Measurements from ENCODE around the gene YWHAG. TPM values are rescaled to one million over a fixed set of nuclear protein-coding genes. Genes with fewer than 3 reads are reported as not detected.
A peak's percentile ranks its signal among the peaks of the same experiment; 100 is the strongest.

The YWHAG gene
- polyA plus RNA-seq, 1 of the 3 experiments (the other 2 are of a cell fraction) = 60.4 TPM

DNA sequence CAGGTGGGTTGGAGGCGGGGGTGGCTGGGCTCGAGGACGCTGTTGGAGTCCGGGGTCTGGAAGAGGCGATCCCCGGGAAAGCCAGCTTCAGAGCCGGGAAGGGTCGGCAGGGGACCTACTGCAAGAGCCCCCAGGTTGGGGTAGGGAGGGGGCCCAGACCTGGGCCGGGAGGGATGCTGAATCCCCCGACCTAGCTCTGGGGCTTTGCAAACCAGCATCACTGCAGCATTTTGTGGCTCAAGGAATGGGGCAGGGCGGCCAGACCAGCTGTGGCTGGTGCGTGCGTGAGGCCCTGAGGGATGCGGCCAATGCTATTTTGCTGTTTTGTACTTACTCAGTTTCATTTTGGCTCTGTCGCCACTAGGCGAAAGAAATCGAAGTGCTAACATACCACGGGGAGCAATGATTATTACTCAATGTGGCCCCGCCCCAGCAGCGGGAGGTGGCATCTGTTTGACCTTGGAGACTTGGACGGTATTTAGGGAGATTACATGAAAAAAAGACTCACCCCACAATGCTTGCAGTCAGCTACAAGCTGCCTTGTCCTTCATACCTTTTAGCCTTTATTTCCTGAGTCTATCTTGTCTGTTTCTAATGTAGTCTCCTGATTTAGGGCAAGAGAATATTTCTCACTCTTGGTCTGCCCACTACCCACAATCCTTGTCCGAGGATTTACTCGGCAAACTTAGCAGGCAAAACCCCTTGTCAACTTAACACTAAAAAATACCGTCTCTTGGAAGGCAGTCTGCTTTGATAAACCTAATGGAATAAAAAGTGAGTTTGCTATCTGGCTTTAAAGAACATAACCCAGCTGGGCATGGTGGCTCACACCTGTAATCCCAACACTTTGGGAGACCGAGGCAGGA is 40.1 kb downstream of the YWHAG start (continued):
- TF ChIP-seq NFIC (IDR thresholded peaks at IDR 0.05; ENCODE audit: borderline replicate concordance) (no peak; the same call in 1 of the 2 replicates), FOXJ3 (CRISPR knock-in tag; IDR thresholded peaks at IDR 0.05) (0 out of 2 replicates have a peak, but pooled peaks have one; percentile 46), TEAD4 (IDR thresholded peaks at IDR 0.05; ENCODE audit: borderline replicate concordance, insufficient read depth) (no peak), GATA2 (CRISPR knock-in tag; IDR thresholded peaks at IDR 0.05) (no peak), RXRA (IDR thresholded peaks at IDR 0.05; ENCODE audit: borderline replicate concordance, low read depth) (0 out of 2 replicates have a peak, but pooled peaks have one; percentile 21), SIN3A (IDR thresholded peaks at IDR 0.05; ENCODE audit: borderline replicate concordance, low read depth, low read length) (0 out of 2 replicates have a peak, but pooled peaks have one; percentile 9), CTCF (IDR thresholded peaks at IDR 0.05) (peak; percentile 52), CHD2 (IDR thresholded peaks at IDR 0.05; ENCODE audit: low read length, partially characterized antibody) (peak; percentile 7), SMC3 (IDR thresholded peaks at IDR 0.05; ENCODE audit: low read depth, low read length) (peak; percentile 21)
- TF ChIP-seq, protein P1, sequence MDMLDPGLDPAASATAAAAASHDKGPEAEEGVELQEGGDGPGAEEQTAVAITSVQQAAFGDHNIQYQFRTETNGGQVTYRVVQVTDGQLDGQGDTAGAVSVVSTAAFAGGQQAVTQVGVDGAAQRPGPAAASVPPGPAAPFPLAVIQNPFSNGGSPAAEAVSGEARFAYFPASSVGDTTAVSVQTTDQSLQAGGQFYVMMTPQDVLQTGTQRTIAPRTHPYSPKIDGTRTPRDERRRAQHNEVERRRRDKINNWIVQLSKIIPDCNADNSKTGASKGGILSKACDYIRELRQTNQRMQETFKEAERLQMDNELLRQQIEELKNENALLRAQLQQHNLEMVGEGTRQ (IDR thresholded peaks at IDR 0.05; ENCODE audit: borderline replicate concordance, low read depth, low read length) = no peak

GRCh38 chr7:76317782-76318487 is 40.9 kb downstream of the YWHAG start:
- Histone ChIP-seq H3K27me3 (ENCODE audit: insufficient read depth) (no peaks in the 10 kb centered on the region), H3K4me3 (ENCODE audit: low read depth in 2 of 2, low read length in 1 of 2) (peak overlapping the region; percentile 57 to 82), H2AFZ (ENCODE audit: low read depth) (peak overlapping the region; percentile 90), H3K27ac (ENCODE audit: low read depth in 2 of 2, low read length in 1 of 2) (peak overlapping the region; percentile 66 to 92), H4K20me1 (ENCODE audit: insufficient read depth) (peaks cover 5% of the 10 kb centered on the region), H3K4me2 (peak overlapping the region; percentile 93), H3F3A (replicated peaks; ENCODE audit: insufficient read depth) (peaks cover 35% of the 10 kb centered on the region), H3K79me2 (ENCODE audit: insufficient read depth) (peaks cover 14% of the 10 kb centered on the region), H3K9me3 (no peaks in the 10 kb centered on the region), H3K36me3 (replicated peaks in 1 of 2; ENCODE audit: control insufficient read depth in 1 of 2, insufficient read depth in 2 of 2, low read length in 1 of 2) (peaks cover 2 to 16% of the 10 kb centered on the region in 2 experiments), H3K4me1 (ENCODE audit: control insufficient read depth in 1 of 2, insufficient read depth in 2 of 2, low read depth in 1 of 2, low read length in 1 of 2) (peaks cover 0 to 16% of the 10 kb centered on the region in 2 experiments; a peak in 2 of 4 replicates), H3K9ac (peak overlapping the region; percentile 71), H3K9me2 (no peaks in the 10 kb centered on the region)
- CTCF ChIA-PET = interaction anchor here (0.8 to 21.0 kb wide), 13 partner anchors 16 to 270 kb away, joined by 3 to 774 read pairs (median 7); partner anchors contain the start of genes HSPB1, SRRM3, STYXL1 and YWHAG
- DNase-seq = peak; percentile 99
- POLR2A ChIA-PET = interaction anchor here (0.7 to 4.1 kb wide), 24 partner anchors 9 to 878 kb away, joined by 3 to 24 read pairs (median 4); partner anchors contain the start of genes CCDC146, HSPB1, MDH2 and STYXL1
- WGBS (ENCODE audit: low lambda C conversion rate) = 4% methylated on average over 38 of the region's 50 CpGs
- TF ChIP-seq ELF1 (IDR thresholded peaks at IDR 0.05) = peak; percentile 64
- no peak for TF ChIP-seq RXRA (IDR thresholded peaks at IDR 0.05; ENCODE audit: borderline replicate concordance, low read depth)
- peak; percentile 100 for TF ChIP-seq RFX5 (IDR thresholded peaks at IDR 0.05; ENCODE audit: low read length)
- no peak for TF ChIP-seq CTCF (IDR thresholded peaks at IDR 0.05)
- 0 out of 2 replicates have a peak, but pooled peaks have one; percentile 14 for TF ChIP-seq RAD21 (IDR thresholded peaks at IDR 0.05; ENCODE audit: low read length)
- TF ChIP-seq SIN3A (IDR thresholded peaks at IDR 0.05; ENCODE audit: borderline replicate concordance, low read depth, low read length) = peak; percentile 47; the same call in 1 of the 2 replicates
- TF ChIP-seq FOXJ3 (CRISPR knock-in tag; IDR thresholded peaks at IDR 0.05) = no peak
- TF ChIP-seq, protein P2, sequence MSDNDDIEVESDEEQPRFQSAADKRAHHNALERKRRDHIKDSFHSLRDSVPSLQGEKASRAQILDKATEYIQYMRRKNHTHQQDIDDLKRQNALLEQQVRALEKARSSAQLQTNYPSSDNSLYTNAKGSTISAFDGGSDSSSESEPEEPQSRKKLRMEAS (IDR thresholded peaks at IDR 0.05; ENCODE audit: low read depth) = peak; percentile 93
- no peak for TF ChIP-seq EZH2phosphoT487 (IDR thresholded peaks at IDR 0.05; ENCODE audit: borderline replicate concordance, low read depth)
- peak; percentile 37; the same call in 1 of the 2 replicates for TF ChIP-seq RCOR1 (IDR thresholded peaks at IDR 0.05; ENCODE audit: low read length)
- TF ChIP-seq MXI1 (IDR thresholded peaks at IDR 0.05; ENCODE audit: low read depth, low read length) = peak; percentile 40; the same call in 1 of the 2 replicates
- TF ChIP-seq YY1 (IDR thresholded peaks at IDR 0.05; ENCODE audit: low read depth) = no peak
- peak; percentile 37; the same call in 1 of the 2 replicates for TF ChIP-seq GATA2 (CRISPR knock-in tag; IDR thresholded peaks at IDR 0.05)
- TF ChIP-seq CHD2 (IDR thresholded peaks at IDR 0.05; ENCODE audit: low read length, partially characterized antibody) = peak; percentile 77
- TF ChIP-seq EP300 (IDR thresholded peaks at IDR 0.05; ENCODE audit: borderline replicate concordance in 1 of 2, low read depth in 1 of 2, low read length in 1 of 2) = peak in 1 of 2 experiments; percentile 93; a peak in 2 of 4 replicates
- no peak for TF ChIP-seq MEF2A (IDR thresholded peaks at IDR 0.05; ENCODE audit: borderline replicate concordance, low read depth)

Measured in SK-N-SH (cell line).